Gastrocnemius medialis (tissue), 4 donors: ENCODE results near the gene BRIP1. TPM values are rescaled to one million over a fixed set of nuclear protein-coding genes. Genes with fewer than 3 reads are reported as not detected.
"Not testable (repeated sequence)": the region's sequence is repeated elsewhere in the genome, so short reads cannot be mapped to it uniquely, and the experiment has no call there.

ENCODE experiments used
- ATAC-seq, 2 donors: fragments of 150-250 bp; one replicate each; pipeline ENCODE4 v1.9.1; 2016
- DNase-seq, 2 donors: peaks; one replicate each; pipeline ENCODE4 v3.0.0-alpha.2; 2019
- H3K27ac ChIP-seq, 4 donors: fragments of 200-600 bp; sonication (generic); 1 replicate in 1 of 4; 2 replicates in 3 of 4; pipeline ENCODE4 v1.5.1; 2016 to 2018; ENCODE audit warnings: mild to moderate bottlenecking in 2 of 4, moderate library complexity in 1 of 4
- H3K27me3 ChIP-seq, 3 donors: fragments of 200-600 bp; sonication (generic) in 2 of 3; 1 replicate in 1 of 3; 2 replicates in 2 of 3; pipeline versions ENCODE4 v1.5.1 to v1.6.0; 2016 to 2019; ENCODE audit warnings: mild to moderate bottlenecking in 1 of 3, moderate library complexity in 1 of 3
- H3K36me3 ChIP-seq, 2 donors: fragments of 200-600 bp; sonication (generic) in 1 of 2; one replicate each; pipeline ENCODE4 v1.5.1; 2017 to 2018
- H3K4me1 ChIP-seq, 2 donors: fragments of 200-600 bp; sonication (generic) in 1 of 2; one replicate each; pipeline ENCODE4 v1.5.1; 2016 to 2017; ENCODE audit warnings: mild to moderate bottlenecking in 2 of 2
- H3K4me3 ChIP-seq, 4 donors: fragments of 200-600 bp; sonication (generic) in 3 of 4; 1 replicate in 1 of 4; 2 replicates in 3 of 4; pipeline ENCODE4 v1.5.1; 2016 to 2019; ENCODE audit warnings: mild to moderate bottlenecking in 2 of 4
- H3K9me3 ChIP-seq, 3 donors: fragments of 200-600 bp; sonication (generic) in 2 of 3; 1 replicate in 1 of 3; 2 replicates in 2 of 3; pipeline ENCODE4 v1.5.1; 2016 to 2019
- POLR2A ChIP-seq, 2 donors: fragments of 450-650 bp; IDR thresholded peaks; one replicate each; pipeline ENCODE4 v1.6.1; 2017; ENCODE audit warnings: antibody characterized with exemption in 2 of 2, mild to moderate bottlenecking in 2 of 2, moderate library complexity in 2 of 2
- in situ Hi-C, 4 donors: fragments of 200-750 bp; cut with MboI; loops; one replicate each; pipeline versions ENCODE4 v1.15.0 to v1.8.0; 2017; ENCODE audit warnings: low sequenced_read_pairs in 4 of 4
- intact Hi-C: fragments of 100-400 bp; cut with DNase I; formaldehyde crosslinking; loops from one replicate; pipeline ENCODE4 v1.15.1; 2023; ENCODE audit warnings: low total_unique reads
- total RNA-seq, 4 donors: library from RNA; depleted of rRNA; stranded (reverse); fragments of >200 nt; gene quantifications; one replicate each; pipeline versions ENCODE4 v1.1.0 to v1.2.3, GENCODE V29; 2016
- TF ChIP-seq, protein P1 (sequence below), 5 experiments: fragments of 450-650 bp in 3 of 5; fragments of 200-600 bp in 2 of 5; sonication (generic) in 2 of 5; IDR thresholded peaks in 4 of 5; conservative IDR thresholded peaks in 1 of 5; 1 replicate in 4 of 5; 2 replicates in 1 of 5; pipeline ENCODE4 v1.5.1; 2016 to 2019; ENCODE audit warnings: antibody characterized with exemption in 5 of 5, mild to moderate bottlenecking in 3 of 5, moderate library complexity in 3 of 5

The BRIP1 gene
- total RNA-seq, 4 donors from 2014 or later, result 0.09 to 0.13 TPM; not detected in 2

DNA sequence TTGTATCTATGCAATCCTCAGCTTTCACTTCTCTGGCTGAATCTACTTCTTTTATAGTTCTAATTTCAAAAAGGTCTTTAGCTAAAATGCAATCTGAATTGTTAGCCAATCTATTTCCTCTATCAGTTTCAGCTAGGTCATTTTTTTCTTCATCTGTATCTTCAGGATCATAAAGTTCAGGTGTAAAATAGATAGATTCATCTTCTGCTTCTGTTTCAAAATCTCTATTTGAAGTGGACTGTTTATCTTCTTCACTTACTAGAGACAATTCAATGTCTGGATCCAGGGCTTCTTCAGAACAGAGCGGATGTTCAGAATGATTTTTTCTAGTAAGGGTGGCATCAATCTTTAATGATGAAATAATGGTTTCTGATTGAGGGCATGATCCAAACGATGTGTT is 179.9 kb downstream of the BRIP1 start:
- DNase-seq (no peak), ATAC-seq (no peak)
- Histone ChIP-seq H3K4me1 (no peaks in the 10 kb centered on the region), H3K36me3 (no peaks in the 10 kb centered on the region), H3K27ac (no peak overlapping the region), H3K27me3 (no peaks in the 10 kb centered on the region), H3K9me3 (no peaks in the 10 kb centered on the region), H3K4me3 (no peak overlapping the region)
- in situ Hi-C loops, result no loop called here
- TF ChIP-seq, protein P1, sequence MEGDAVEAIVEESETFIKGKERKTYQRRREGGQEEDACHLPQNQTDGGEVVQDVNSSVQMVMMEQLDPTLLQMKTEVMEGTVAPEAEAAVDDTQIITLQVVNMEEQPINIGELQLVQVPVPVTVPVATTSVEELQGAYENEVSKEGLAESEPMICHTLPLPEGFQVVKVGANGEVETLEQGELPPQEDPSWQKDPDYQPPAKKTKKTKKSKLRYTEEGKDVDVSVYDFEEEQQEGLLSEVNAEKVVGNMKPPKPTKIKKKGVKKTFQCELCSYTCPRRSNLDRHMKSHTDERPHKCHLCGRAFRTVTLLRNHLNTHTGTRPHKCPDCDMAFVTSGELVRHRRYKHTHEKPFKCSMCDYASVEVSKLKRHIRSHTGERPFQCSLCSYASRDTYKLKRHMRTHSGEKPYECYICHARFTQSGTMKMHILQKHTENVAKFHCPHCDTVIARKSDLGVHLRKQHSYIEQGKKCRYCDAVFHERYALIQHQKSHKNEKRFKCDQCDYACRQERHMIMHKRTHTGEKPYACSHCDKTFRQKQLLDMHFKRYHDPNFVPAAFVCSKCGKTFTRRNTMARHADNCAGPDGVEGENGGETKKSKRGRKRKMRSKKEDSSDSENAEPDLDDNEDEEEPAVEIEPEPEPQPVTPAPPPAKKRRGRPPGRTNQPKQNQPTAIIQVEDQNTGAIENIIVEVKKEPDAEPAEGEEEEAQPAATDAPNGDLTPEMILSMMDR (IDR thresholded peaks at IDR 0.05 in 4 of 5, conservative IDR thresholded peaks at IDR 0.05 in 1 of 5), result no peak
- no peak for TF ChIP-seq POLR2A (IDR thresholded peaks at IDR 0.05)
- intact Hi-C loops, result no loop called here

- intact Hi-C loops, result no loop called here
- DNase-seq, result no peak
Measured at GRCh38 chr17:61680921-61681320, 182.4 kb downstream of the BRIP1 start.

GRCh38 chr17:61678339-61678738 is 185.0 kb downstream of the BRIP1 start:
- ATAC-seq, result no peak
- Histone ChIP-seq H3K27me3 (no peaks in the 10 kb centered on the region), H3K4me3 (no peak overlapping the region), H3K27ac (no peak overlapping the region), H3K9me3 (no peaks in the 10 kb centered on the region), H3K4me1 (no peaks in the 10 kb centered on the region), H3K36me3 (no peaks in the 10 kb centered on the region)
- DNase-seq, result no peak
- intact Hi-C loops, result no loop called here
- in situ Hi-C loops, result no loop called here
- TF ChIP-seq, protein P1 (IDR thresholded peaks at IDR 0.05 in 4 of 5, conservative IDR thresholded peaks at IDR 0.05 in 1 of 5), result no peak
- no peak for TF ChIP-seq POLR2A (IDR thresholded peaks at IDR 0.05)

More at GRCh38 chr17:61680921-61681320, 182.4 kb downstream of the BRIP1 start:
- TF ChIP-seq POLR2A (IDR thresholded peaks at IDR 0.05), result no peak
- TF ChIP-seq, protein P1 (IDR thresholded peaks at IDR 0.05 in 4 of 5, conservative IDR thresholded peaks at IDR 0.05 in 1 of 5), result no peak
- H3K9me3 ChIP-seq, result no peaks in the 10 kb centered on the region
- H3K27ac ChIP-seq, result no peak overlapping the region
- no peaks in the 10 kb centered on the region for H3K36me3 ChIP-seq
- no peak for ATAC-seq
- H3K27me3 ChIP-seq, result no peaks in the 10 kb centered on the region
- in situ Hi-C loops, result no loop called here
- H3K4me1 ChIP-seq, result no peaks in the 10 kb centered on the region
- H3K4me3 ChIP-seq, result no peak overlapping the region

- H3K36me3 ChIP-seq, H3K9me3 ChIP-seq, ATAC-seq, H3K4me3 ChIP-seq, DNase-seq, H3K27me3 ChIP-seq, H3K27ac ChIP-seq, intact Hi-C loops, H3K4me1 ChIP-seq, in situ Hi-C loops: not testable (repeated sequence)
Measured at GRCh38 chr17:61677150-61677811, 186.0 kb downstream of the BRIP1 start.

DNA sequence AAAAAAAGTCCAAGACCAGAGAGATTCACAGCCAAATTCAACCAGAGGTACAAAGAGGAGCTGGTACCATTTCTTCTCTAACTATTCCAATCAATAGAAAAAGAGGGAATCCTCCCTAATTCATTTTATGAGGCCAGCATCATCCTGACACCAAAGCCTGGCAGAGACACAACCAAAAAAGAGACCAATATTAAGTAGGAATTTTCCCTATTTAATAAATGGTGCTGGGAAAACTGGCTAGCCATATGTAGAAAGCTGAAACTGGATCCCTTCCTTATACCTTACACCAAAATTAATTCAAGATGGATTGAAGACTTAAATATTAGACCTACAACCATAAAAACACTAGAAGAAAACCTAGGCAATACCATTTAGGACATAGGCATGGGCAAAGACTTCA is 186.8 kb downstream of the BRIP1 start:
- H3K4me3 ChIP-seq, H3K36me3 ChIP-seq, ATAC-seq, H3K4me1 ChIP-seq, DNase-seq, in situ Hi-C loops, H3K27me3 ChIP-seq, H3K9me3 ChIP-seq, intact Hi-C loops, H3K27ac ChIP-seq: not testable (repeated sequence)

- H3K27ac ChIP-seq, H3K4me3 ChIP-seq, DNase-seq, H3K36me3 ChIP-seq, H3K9me3 ChIP-seq, in situ Hi-C loops, H3K27me3 ChIP-seq, ATAC-seq, intact Hi-C loops, H3K4me1 ChIP-seq: not testable (repeated sequence)
Measured at GRCh38 chr17:61674609-61675008, 188.7 kb downstream of the BRIP1 start.

DNA sequence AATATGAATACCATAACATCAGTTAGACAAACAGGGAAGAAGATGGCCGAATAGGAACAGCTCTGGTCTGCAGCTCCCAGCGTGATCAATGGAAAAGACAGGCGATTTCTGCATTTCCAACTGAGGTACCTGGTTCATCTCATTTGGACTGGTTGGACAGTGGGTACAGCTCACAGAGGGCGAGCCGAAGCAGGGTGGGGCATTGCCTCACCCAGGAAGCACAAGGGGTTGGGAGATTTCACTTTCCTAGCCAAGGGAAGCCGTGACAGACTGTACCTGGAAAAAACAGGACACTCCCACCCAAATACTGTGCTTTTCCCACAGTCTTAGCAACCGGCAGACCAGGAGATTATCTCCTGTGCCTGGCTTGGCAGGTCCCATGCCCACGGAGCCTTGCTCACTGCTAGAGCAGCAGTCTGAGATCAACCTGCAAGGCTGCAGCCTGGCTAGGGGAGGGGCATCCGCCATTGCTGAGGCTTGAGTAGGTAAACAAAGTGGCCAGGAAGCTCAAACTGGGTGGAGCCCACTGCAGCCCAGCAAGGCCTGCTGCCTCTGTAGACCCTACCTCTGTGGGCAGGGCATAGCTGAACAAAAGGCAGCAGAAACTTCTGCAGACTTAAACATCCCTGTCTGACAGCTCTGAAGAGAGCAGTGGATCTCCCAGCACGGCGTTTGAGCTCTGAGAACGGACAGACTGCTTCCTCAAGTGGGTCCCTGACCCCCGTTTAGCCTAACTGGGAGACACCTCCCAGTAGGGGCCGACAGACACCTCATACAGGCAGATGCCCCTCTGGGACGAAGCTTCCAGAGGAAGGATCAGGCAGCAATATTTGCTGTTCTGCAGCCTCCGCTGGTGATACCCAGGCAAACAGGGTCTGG is 190.1 kb downstream of the BRIP1 start:
- H3K27ac ChIP-seq, H3K9me3 ChIP-seq, H3K4me1 ChIP-seq, H3K4me3 ChIP-seq, ATAC-seq, in situ Hi-C loops, DNase-seq, H3K27me3 ChIP-seq, intact Hi-C loops, H3K36me3 ChIP-seq: not testable (repeated sequence)
